HK-2 (cell line): ENCODE results near the gene FER1L5.

Source experiments
- DNase-seq: peaks from one replicate; pipeline ENCODE4 v3.0.0-alpha.2; 2018; ENCODE audit not compliant: unreplicated experiment

FER1L5 gene

DNA sequence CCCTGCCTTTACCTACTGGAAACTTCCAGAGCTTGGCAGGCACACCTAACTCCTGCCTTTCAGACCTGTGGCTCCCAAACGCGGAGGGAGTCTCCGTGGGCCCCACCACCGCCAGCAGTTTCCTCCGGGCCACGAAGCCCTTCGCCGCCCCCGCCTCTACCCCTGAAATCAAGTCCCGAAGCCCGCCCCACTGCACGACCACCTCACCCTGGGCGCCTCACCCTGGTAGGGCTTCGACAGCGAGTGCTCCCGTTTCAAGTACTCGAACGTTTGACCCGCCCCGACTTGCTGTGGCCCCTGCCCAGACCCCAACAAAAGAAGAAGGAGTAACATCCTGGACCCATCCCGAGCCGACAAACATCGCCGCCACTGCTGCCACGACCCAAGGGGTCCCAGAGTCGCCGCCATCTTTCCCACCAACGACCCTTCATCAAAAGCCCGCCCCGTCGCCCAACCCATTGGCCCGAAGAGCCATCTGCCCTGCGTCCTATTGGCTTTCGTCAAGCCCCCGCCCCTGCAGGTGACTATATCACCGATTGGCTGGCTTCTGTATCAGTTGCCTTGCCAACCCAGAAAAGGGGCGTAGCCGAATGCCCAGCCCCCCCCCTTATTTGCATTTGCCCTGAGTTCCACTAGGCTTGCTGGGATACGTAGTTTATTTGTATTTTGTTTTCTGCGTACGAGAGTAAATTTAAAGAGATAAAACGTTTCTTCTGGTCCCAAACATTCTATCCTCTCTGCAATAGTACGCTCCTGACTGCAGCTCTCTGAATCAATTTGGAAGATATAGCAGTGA lies 97.3 kb downstream of the FER1L5 start, which contains the start of gene LMAN2L:
LMAN2L (minus strand) TSS at position 432 of the 796 bp plus-strand sequence; CDS start at position 408, 24 bp downstream.
- DNase-seq, result peak; percentile 94

DNA sequence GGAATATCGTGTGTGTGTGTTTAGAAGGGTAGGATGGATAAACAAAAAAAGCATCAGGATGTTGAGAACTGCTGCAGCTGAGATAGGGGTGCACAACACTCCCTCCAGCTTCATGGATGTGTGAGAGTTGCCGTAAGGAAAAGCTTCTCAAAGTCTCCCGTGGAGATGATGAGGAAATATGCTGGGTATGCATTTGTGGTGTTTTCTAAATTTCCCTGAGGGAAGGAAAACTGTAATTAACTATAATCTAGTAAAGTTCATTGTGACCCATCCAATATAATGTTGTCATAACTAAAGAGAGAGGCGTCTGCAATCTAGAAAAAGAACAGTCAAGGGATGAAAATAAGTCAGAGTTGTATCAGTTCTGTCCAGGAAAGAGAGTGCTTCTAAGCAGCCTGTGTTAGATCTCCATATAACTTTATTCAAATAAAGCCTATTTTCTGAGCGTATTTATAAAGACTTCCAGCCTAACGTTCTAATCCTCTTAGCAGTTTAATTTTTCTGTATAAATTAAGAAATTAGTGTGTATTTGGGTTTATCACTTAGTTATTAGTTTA lies 104.6 kb downstream of the FER1L5 start:
- DNase-seq, result no peak

- no peak for DNase-seq
Observed at GRCh38 chr2:96751800-96752199, 109.2 kb downstream of the FER1L5 start.

DNA sequence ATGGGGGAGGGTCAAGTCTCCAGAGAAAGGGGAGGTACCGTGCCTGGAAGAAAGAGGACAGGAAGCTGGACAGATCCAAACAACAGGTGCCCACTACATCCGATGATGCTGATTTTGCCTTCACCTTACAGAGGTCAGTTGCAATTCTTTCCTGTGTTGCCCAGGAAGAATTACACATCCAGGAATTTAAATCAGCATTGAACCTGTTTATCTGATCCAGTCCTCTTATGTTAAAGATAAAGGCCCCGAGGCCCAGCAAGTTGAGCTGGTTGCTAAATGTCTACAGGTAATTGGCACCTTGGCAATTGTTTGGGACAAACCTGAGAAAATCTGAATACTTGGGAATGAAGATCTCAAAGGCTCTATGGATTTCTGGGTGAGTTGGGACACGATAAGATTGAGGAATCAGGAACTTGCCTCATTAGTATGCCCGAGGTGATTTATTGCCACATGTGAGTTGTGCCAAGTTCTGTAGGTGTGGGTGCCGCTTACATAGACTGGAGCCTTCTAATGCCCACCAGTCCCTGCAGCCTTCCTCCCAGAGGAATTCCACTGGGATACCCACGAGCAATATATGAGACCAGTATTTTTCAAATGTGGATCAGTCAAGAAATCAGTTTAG lies 111.2 kb downstream of the FER1L5 start:
- DNase-seq, result no peak

GRCh38 chr2:96754317-96754716 lies 111.8 kb downstream of the FER1L5 start:
- no peak for DNase-seq
